ENCODE measurements around the gene ZNF208. TPM values are rescaled to one million over a fixed set of nuclear protein-coding genes. Genes with fewer than 3 reads are reported as not detected.

The ZNF208 gene
- total RNA-seq, 6 donors from 2014 or later, result 0.91 to 10.6 (median 4.2) TPM

DNA sequence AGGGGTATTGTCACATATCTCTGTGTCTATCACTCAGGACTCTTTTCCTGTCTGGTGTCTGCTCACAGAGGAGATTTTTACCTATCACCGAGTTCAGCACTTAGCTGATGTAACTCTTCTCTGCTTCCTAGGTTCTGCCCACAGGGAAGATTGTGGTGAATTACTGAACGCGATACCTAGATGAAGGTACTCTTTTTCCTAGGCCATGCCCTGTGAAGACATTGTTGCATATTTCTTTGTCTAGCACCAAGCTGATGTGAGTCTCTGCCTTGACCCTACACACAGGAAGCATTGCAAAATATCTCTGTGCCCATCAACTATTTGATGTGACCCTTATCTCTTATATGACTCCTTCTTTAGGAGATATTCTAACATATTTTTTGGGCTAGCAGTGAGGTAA lies 102.7 kb downstream of the ZNF208 start:
- no peaks in the 10 kb centered on the region for H3K4me1 ChIP-seq
- no peak for ATAC-seq (ENCODE audit: low FRiP score in 2 of 2)
- H3K27me3 ChIP-seq, result no peaks in the 10 kb centered on the region
- no peak overlapping the region for H3K27ac ChIP-seq
- H3K4me3 ChIP-seq, result no peak overlapping the region
- H3K36me3 ChIP-seq, result no peaks in the 10 kb centered on the region
- WGBS, 2 donors, result 86 to 89% methylated on average over 3 of the region's 3 CpGs
- DNase-seq, result no peak
- TF ChIP-seq EP300 (IDR thresholded peaks at IDR 0.05) (no peak), CTCF (IDR thresholded peaks at IDR 0.05) (no peak), POLR2A (IDR thresholded peaks at IDR 0.05) (no peak), POLR2AphosphoS5 (IDR thresholded peaks at IDR 0.05) (no peak)
- peaks cover 0 to 4% (median 0%) of the 10 kb centered on the region in 4 donors for H3K9me3 ChIP-seq

- ATAC-seq (ENCODE audit: low FRiP score in 2 of 2) (no peak), DNase-seq (no peak)
- Histone ChIP-seq H3K27ac (no peak overlapping the region), H3K9me3 (no peaks in the 10 kb centered on the region), H3K36me3 (no peaks in the 10 kb centered on the region), H3K4me3 (no peak overlapping the region), H3K4me1 (no peaks in the 10 kb centered on the region), H3K27me3 (no peaks in the 10 kb centered on the region)
- 85 to 97% methylated on average over 4 of the region's 4 CpGs for WGBS, 2 donors
- TF ChIP-seq EP300 (IDR thresholded peaks at IDR 0.05) (no peak), CTCF (IDR thresholded peaks at IDR 0.05) (no peak), POLR2AphosphoS5 (IDR thresholded peaks at IDR 0.05) (no peak), POLR2A (IDR thresholded peaks at IDR 0.05) (no peak)
These were observed 103.2 kb downstream of the ZNF208 start for GRCh38 chr19:21907516-21907915.

DNA sequence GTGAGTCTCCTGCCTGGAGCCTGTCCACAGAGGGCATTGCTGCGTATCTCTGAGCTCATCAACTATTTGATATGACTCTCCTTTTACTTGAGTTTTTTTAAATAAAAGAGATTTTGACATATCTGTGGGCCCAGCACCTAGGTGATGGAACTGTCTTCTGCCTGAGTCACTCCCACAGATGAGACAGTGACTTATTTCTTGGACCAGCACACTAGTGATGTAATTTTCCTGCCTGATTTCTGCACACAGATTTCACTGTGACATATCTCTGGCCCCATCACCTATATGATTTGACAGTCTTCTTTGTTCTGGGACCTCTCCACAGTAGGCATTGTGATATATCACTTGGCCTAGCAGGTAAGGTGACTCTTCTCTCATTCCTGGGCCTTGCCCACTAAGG lies 108.2 kb downstream of the ZNF208 start:
- DNase-seq, result no peak
- H3K36me3 ChIP-seq, result no peaks in the 10 kb centered on the region
- H3K27me3 ChIP-seq, result no peaks in the 10 kb centered on the region
- H3K9me3 ChIP-seq, result peaks cover 0 to 13% (median 0%) of the 10 kb centered on the region in 4 donors
- H3K27ac ChIP-seq, result no peak overlapping the region
- no peak overlapping the region for H3K4me3 ChIP-seq
- no peak for TF ChIP-seq POLR2A (IDR thresholded peaks at IDR 0.05)
- TF ChIP-seq POLR2AphosphoS5 (IDR thresholded peaks at IDR 0.05), result no peak
- no peak for TF ChIP-seq EP300 (IDR thresholded peaks at IDR 0.05)
- no peak for TF ChIP-seq CTCF (IDR thresholded peaks at IDR 0.05)
- no peak for ATAC-seq (ENCODE audit: low FRiP score in 2 of 2)
- WGBS, 2 donors, result 75 to 83% methylated on average over 1 of the region's 1 CpG
- no peaks in the 10 kb centered on the region for H3K4me1 ChIP-seq

DNA sequence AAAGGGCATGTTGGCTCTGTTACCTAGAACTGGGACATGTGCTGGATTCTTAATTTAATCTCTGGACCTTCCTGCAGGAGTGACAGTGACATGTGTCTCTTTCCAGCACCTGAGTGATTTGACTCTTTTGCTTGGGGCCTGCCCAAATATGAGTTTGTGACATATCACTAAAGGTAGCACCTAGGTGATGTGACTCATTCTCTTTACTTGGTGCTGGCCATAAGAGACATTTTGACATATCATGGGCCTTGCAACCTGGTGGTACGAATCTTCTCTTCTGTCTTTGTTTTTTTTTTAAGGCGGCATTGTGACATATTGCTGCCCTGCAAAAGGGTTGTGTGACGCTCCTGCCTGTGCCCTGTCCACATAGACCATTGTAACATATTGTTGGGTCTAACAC lies 108.9 kb downstream of the ZNF208 start:
- Histone ChIP-seq H3K4me3 (no peak overlapping the region), H3K27me3 (no peaks in the 10 kb centered on the region), H3K27ac (no peak overlapping the region), H3K9me3 (peaks cover 0 to 13% (median 0%) of the 10 kb centered on the region in 4 donors), H3K36me3 (no peaks in the 10 kb centered on the region), H3K4me1 (no peaks in the 10 kb centered on the region)
- WGBS, 2 donors, result 88 to 90% methylated on average over 3 of the region's 3 CpGs
- DNase-seq, result no peak
- ATAC-seq (ENCODE audit: low FRiP score in 2 of 2), result no peak
- no peak for TF ChIP-seq POLR2AphosphoS5 (IDR thresholded peaks at IDR 0.05)
- TF ChIP-seq EP300 (IDR thresholded peaks at IDR 0.05), result no peak
- TF ChIP-seq CTCF (IDR thresholded peaks at IDR 0.05), result no peak
- TF ChIP-seq POLR2A (IDR thresholded peaks at IDR 0.05), result no peak

DNA sequence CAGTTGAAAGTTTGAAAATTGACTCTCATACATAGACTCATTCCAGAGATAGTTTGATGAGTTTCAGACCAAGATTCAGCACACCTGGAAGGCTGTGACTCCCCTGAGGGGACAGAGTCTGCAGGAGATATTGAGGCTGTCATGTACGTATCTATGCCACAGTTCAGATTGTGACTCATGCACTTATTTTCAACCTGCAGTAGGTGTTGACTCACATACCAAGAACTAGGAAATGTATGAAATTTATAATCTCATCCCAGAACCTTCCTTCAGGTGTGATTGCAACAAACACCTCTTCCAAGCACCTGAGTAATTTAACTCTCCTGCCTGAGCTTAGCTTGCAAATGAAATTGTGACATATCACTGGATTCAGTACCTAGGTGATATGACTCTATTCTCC lies 110.3 kb downstream of the ZNF208 start:
- H3K27ac ChIP-seq, result no peak overlapping the region
- no peaks in the 10 kb centered on the region for H3K4me1 ChIP-seq
- WGBS, 2 donors, result 57 to 95% methylated on average over 1 of the region's 1 CpG
- no peaks in the 10 kb centered on the region for H3K27me3 ChIP-seq
- DNase-seq (no peak), ATAC-seq (ENCODE audit: low FRiP score in 2 of 2) (no peak)
- no peak overlapping the region for H3K4me3 ChIP-seq
- no peak for TF ChIP-seq POLR2A (IDR thresholded peaks at IDR 0.05)
- no peak for TF ChIP-seq EP300 (IDR thresholded peaks at IDR 0.05)
- no peak for TF ChIP-seq CTCF (IDR thresholded peaks at IDR 0.05)
- no peak for TF ChIP-seq POLR2AphosphoS5 (IDR thresholded peaks at IDR 0.05)
- H3K9me3 ChIP-seq, result peaks cover 0 to 16% (median 2%) of the 10 kb centered on the region in 4 donors
- H3K36me3 ChIP-seq, result no peaks in the 10 kb centered on the region

Measured in upper lobe of left lung (tissue), 6 donors.